Stimulated activated CD8-positive, alpha-beta memory T cell treated with anti-CD3 and anti-CD28 coated beads, Interleukin-7, amount 100 ng/mL, for 24 hours (primary cell): Measurements from ENCODE around the gene SIN3A.
"Not testable (repeated sequence)": the region's sequence is repeated elsewhere in the genome, so short reads cannot be mapped to it uniquely, and the experiment has no call there.

ENCODE experiments used
- DNase-seq: peaks from one replicate; pipeline ENCODE4 v3.0.0-alpha.2; 2020; ENCODE audit warnings: low read depth

The SIN3A gene

GRCh38 chr15:75356006-75356405 is 95.5 kb downstream of the SIN3A start:
- DNase-seq: no peak

- DNase-seq: no peak
Measured at GRCh38 chr15:75355369-75355768, 96.1 kb downstream of the SIN3A start.

GRCh38 chr15:75354454-75354853 is 97.0 kb downstream of the SIN3A start:
- DNase-seq: no peak

- DNase-seq: no peak
Measured at GRCh38 chr15:75353604-75354003, 97.9 kb downstream of the SIN3A start.

GRCh38 chr15:75352186-75353080 is 99.1 kb downstream of the SIN3A start:
- no peak for DNase-seq

GRCh38 chr15:75350601-75351361 is 100.7 kb downstream of the SIN3A start:
- no peak for DNase-seq

- peak; percentile 47 for DNase-seq
Measured at GRCh38 chr15:75349851-75350588, 101.5 kb downstream of the SIN3A start.

- not testable (repeated sequence) for DNase-seq
Measured at GRCh38 chr15:75349351-75349669, 102.2 kb downstream of the SIN3A start.

GRCh38 chr15:75348562-75349350 is 102.7 kb downstream of the SIN3A start:
- DNase-seq: no peak

GRCh38 chr15:75348034-75348561 is 103.4 kb downstream of the SIN3A start:
- no peak for DNase-seq

- no peak for DNase-seq
Measured at GRCh38 chr15:75347222-75348033, 104.1 kb downstream of the SIN3A start.

GRCh38 chr15:75346796-75347221 is 104.7 kb downstream of the SIN3A start, which contains the start of gene NEIL1:
NEIL1 (plus strand) TSS chr15:75347039; CDS start chr15:75348906, 1,867 bp downstream.
- DNase-seq: no peak

GRCh38 chr15:75343953-75344352 is 107.5 kb downstream of the SIN3A start:
- not testable (repeated sequence) for DNase-seq

GRCh38 chr15:75342221-75342620 is 109.3 kb downstream of the SIN3A start:
- DNase-seq: no peak

- DNase-seq: no peak
Measured at GRCh38 chr15:75339531-75340240, 111.8 kb downstream of the SIN3A start.

GRCh38 chr15:75338661-75339240 is 112.7 kb downstream of the SIN3A start:
- DNase-seq: no peak

- DNase-seq: peak; percentile 80
Measured at GRCh38 chr15:75335705-75336355, 115.7 kb downstream of the SIN3A start, which contains the start of gene COMMD4. COMMD4 (plus strand) TSS chr15:75336063; CDS start chr15:75336090, 27 bp downstream.

- no peak for DNase-seq
Measured at GRCh38 chr15:75335313-75335704, 116.2 kb downstream of the SIN3A start.
